ENCODE measurements around the gene TCP1.
A peak's percentile ranks its signal among the peaks of the same experiment; 100 is the strongest.
"Not testable (repeated sequence)": the region's sequence is repeated elsewhere in the genome, so short reads cannot be mapped to it uniquely, and the experiment has no call there.

TCP1 gene

GRCh38 chr6:159769470-159769869, 19.9 kb downstream of the TCP1 start:
- DNase-seq: no peak

- DNase-seq: no peak
Observed at GRCh38 chr6:159766906-159767305, 22.5 kb downstream of the TCP1 start.

- DNase-seq: peak; percentile 21
Observed at GRCh38 chr6:159762681-159763293, 26.6 kb downstream of the TCP1 start.

GRCh38 chr6:159761873-159762680, 27.3 kb downstream of the TCP1 start, which contains the start of gene ACAT2:
ACAT2 (plus strand) TSS chr6:159762045; CDS start chr6:159762088, 43 bp downstream.
- peak; percentile 86 for DNase-seq

GRCh38 chr6:159761129-159761872, 28.1 kb downstream of the TCP1 start:
- peak; percentile 37 for DNase-seq

- DNase-seq: no peak
Observed at GRCh38 chr6:159760602-159761057, 28.8 kb downstream of the TCP1 start.

GRCh38 chr6:159759645-159760044, 29.8 kb downstream of the TCP1 start:
- no peak for DNase-seq

GRCh38 chr6:159758031-159759001, 31.1 kb downstream of the TCP1 start:
- DNase-seq: no peak

GRCh38 chr6:159756508-159756907, 32.9 kb downstream of the TCP1 start:
- no peak for DNase-seq

- no peak for DNase-seq
Observed at GRCh38 chr6:159754959-159755914, 34.2 kb downstream of the TCP1 start.

GRCh38 chr6:159754401-159754800, 35.0 kb downstream of the TCP1 start:
- no peak for DNase-seq

- no peak for DNase-seq
Observed at GRCh38 chr6:159753081-159753872, 36.1 kb downstream of the TCP1 start.

GRCh38 chr6:159751448-159751847, 38.0 kb downstream of the TCP1 start:
- DNase-seq: no peak

GRCh38 chr6:159748127-159748526, 41.3 kb downstream of the TCP1 start:
- DNase-seq: not testable (repeated sequence)

GRCh38 chr6:159746759-159747158, 42.6 kb downstream of the TCP1 start:
- DNase-seq: no peak

GRCh38 chr6:159745081-159745480, 44.3 kb downstream of the TCP1 start:
- no peak for DNase-seq

- no peak for DNase-seq
Observed at GRCh38 chr6:159742165-159742564, 47.2 kb downstream of the TCP1 start.

GRCh38 chr6:159739341-159739740, 50.1 kb downstream of the TCP1 start:
- DNase-seq: no peak

- DNase-seq: no peak
Observed at GRCh38 chr6:159736908-159737307, 52.5 kb downstream of the TCP1 start.

GRCh38 chr6:159733395-159733794, 56.0 kb downstream of the TCP1 start:
- DNase-seq: not testable (repeated sequence)
